ENCODE measurements around the gene GGA3.

DNA sequence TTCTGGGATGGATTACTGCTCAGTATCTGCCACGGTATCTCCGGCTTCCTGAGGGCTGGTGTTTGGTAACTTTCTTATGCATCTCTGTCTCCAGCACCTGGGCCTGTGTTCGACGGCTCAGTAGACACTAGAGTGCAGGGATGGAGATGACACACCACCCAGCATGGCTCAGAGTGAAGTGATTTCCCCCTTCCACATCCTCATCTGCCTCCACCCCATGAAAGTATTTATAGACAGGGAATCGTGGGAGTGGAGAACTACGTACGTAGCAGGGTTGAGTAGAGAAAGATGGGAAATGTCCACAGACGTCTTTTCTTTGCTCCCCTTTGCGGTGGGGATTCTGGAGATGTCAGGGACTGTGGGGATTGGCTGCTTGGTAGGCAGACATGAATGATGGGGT, 39.6 kb upstream of the GGA3 start:
- TF ChIP-seq, protein P1, sequence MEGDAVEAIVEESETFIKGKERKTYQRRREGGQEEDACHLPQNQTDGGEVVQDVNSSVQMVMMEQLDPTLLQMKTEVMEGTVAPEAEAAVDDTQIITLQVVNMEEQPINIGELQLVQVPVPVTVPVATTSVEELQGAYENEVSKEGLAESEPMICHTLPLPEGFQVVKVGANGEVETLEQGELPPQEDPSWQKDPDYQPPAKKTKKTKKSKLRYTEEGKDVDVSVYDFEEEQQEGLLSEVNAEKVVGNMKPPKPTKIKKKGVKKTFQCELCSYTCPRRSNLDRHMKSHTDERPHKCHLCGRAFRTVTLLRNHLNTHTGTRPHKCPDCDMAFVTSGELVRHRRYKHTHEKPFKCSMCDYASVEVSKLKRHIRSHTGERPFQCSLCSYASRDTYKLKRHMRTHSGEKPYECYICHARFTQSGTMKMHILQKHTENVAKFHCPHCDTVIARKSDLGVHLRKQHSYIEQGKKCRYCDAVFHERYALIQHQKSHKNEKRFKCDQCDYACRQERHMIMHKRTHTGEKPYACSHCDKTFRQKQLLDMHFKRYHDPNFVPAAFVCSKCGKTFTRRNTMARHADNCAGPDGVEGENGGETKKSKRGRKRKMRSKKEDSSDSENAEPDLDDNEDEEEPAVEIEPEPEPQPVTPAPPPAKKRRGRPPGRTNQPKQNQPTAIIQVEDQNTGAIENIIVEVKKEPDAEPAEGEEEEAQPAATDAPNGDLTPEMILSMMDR (optimal IDR thresholded peaks at IDR 0.05 in 1 of 3, IDR thresholded peaks at IDR 0.05 in 1 of 3, conservative IDR thresholded peaks at IDR 0.05 in 1 of 3; ENCODE audit: extremely low read depth in 1 of 3, insufficient read depth in 2 of 3, low read length in 3 of 3) = no peak
- TF ChIP-seq EZH2 (IDR thresholded peaks at IDR 0.05; ENCODE audit: low read length) = no peak
